ENCODE data around the gene NR2F1-AS1.

NR2F1-AS1 gene

DNA sequence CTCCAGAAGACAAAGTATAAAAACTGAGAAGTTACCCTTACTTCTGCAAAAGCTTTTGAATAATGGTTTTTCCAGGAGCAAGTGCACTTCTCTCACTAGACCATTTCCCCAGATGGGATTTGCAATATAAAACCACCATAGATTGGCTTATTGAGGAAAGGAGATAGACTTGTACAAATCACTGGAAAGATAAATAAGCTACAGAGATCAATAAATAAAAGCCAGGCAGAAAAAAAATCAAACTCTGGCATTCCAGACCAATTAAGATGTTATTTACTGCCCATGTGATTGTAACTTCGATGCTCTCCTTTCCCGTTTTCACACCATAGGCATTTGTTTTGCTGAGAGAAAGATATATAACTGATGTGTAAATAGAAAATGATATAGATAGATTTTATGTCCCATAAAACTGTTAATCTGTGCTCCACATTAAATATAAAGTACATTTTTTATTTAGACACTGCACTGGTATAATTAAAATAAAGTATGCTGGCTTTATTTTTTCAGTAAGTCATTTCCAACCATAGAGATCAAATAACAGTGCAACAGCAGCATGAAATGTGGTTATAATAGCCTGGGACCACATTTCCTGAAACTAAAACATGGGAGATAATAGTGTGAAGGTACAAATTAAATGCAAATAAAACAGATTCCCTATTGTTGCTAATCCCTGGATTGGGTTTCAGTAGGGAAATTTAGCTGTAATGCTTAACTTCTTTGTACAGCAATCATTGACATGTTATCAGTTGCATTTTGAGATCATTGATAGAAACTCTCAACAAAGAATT is 177.7 kb downstream of the NR2F1-AS1 start:
- TF ChIP-seq, protein P1, sequence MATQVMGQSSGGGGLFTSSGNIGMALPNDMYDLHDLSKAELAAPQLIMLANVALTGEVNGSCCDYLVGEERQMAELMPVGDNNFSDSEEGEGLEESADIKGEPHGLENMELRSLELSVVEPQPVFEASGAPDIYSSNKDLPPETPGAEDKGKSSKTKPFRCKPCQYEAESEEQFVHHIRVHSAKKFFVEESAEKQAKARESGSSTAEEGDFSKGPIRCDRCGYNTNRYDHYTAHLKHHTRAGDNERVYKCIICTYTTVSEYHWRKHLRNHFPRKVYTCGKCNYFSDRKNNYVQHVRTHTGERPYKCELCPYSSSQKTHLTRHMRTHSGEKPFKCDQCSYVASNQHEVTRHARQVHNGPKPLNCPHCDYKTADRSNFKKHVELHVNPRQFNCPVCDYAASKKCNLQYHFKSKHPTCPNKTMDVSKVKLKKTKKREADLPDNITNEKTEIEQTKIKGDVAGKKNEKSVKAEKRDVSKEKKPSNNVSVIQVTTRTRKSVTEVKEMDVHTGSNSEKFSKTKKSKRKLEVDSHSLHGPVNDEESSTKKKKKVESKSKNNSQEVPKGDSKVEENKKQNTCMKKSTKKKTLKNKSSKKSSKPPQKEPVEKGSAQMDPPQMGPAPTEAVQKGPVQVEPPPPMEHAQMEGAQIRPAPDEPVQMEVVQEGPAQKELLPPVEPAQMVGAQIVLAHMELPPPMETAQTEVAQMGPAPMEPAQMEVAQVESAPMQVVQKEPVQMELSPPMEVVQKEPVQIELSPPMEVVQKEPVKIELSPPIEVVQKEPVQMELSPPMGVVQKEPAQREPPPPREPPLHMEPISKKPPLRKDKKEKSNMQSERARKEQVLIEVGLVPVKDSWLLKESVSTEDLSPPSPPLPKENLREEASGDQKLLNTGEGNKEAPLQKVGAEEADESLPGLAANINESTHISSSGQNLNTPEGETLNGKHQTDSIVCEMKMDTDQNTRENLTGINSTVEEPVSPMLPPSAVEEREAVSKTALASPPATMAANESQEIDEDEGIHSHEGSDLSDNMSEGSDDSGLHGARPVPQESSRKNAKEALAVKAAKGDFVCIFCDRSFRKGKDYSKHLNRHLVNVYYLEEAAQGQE (IDR thresholded peaks at IDR 0.05; ENCODE audit: insufficient read depth in 1 of 2, low read depth in 2 of 2, low read length in 2 of 2), result no peak
- no peak for TF ChIP-seq SIN3A (IDR thresholded peaks at IDR 0.05; ENCODE audit: borderline replicate concordance, insufficient read depth, low read length)
- TF ChIP-seq FOXP2 (optimal IDR thresholded peaks at IDR 0.05; ENCODE audit: borderline replicate concordance, extremely low read depth, extremely low read length, insufficient read depth), result no peak
- TF ChIP-seq TAF1 (IDR thresholded peaks at IDR 0.05; ENCODE audit: borderline replicate concordance, insufficient read depth, low read length), result no peak
- no peak for TF ChIP-seq POLR2AphosphoS5 (IDR thresholded peaks at IDR 0.05; ENCODE audit: low read depth, low read length)

- no peak for TF ChIP-seq FOXP2 (optimal IDR thresholded peaks at IDR 0.05; ENCODE audit: borderline replicate concordance, extremely low read depth, extremely low read length, insufficient read depth)
- TF ChIP-seq SIN3A (IDR thresholded peaks at IDR 0.05; ENCODE audit: borderline replicate concordance, insufficient read depth, low read length), result no peak
- TF ChIP-seq, protein P1 (IDR thresholded peaks at IDR 0.05; ENCODE audit: insufficient read depth in 1 of 2, low read depth in 2 of 2, low read length in 2 of 2), result no peak
- no peak for TF ChIP-seq POLR2AphosphoS5 (IDR thresholded peaks at IDR 0.05; ENCODE audit: low read depth, low read length)
- no peak for TF ChIP-seq TAF1 (IDR thresholded peaks at IDR 0.05; ENCODE audit: borderline replicate concordance, insufficient read depth, low read length)
Measured at GRCh38 chr5:93402451-93402850, 178.6 kb downstream of the NR2F1-AS1 start.

DNA sequence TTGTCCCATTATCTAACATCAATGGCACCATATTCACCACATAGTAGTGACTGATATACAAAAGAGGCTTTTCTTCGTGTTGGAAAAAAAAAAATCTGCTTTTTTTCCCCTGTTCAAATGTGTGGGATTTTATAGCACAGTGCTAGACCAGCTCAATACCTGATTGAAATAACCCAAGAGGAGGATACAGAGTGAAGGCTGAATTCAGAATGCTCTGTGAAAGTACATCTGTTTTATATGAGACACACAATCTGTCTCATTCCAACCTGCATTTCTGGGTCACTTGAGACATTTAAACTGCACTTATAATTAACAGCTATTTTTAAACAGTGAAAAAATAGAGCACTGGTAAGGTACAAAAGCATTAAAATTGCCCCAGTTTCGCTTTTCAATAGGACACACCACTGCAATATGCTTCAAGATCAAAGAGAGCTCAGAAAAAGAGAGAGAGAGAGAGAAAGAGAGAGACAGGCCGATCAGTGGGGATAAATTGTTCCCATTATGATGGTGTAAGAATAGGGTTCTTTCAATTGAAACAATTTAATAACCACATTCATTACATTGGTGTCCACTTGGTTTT is 179.3 kb downstream of the NR2F1-AS1 start:
- TF ChIP-seq TAF1 (IDR thresholded peaks at IDR 0.05; ENCODE audit: borderline replicate concordance, insufficient read depth, low read length), result no peak
- no peak for TF ChIP-seq SIN3A (IDR thresholded peaks at IDR 0.05; ENCODE audit: borderline replicate concordance, insufficient read depth, low read length)
- TF ChIP-seq, protein P1 (IDR thresholded peaks at IDR 0.05; ENCODE audit: insufficient read depth in 1 of 2, low read depth in 2 of 2, low read length in 2 of 2), result no peak
- no peak for TF ChIP-seq FOXP2 (optimal IDR thresholded peaks at IDR 0.05; ENCODE audit: borderline replicate concordance, extremely low read depth, extremely low read length, insufficient read depth)
- TF ChIP-seq POLR2AphosphoS5 (IDR thresholded peaks at IDR 0.05; ENCODE audit: low read depth, low read length), result no peak

- TF ChIP-seq TAF1 (IDR thresholded peaks at IDR 0.05; ENCODE audit: borderline replicate concordance, insufficient read depth, low read length) (no peak), SIN3A (IDR thresholded peaks at IDR 0.05; ENCODE audit: borderline replicate concordance, insufficient read depth, low read length) (no peak), FOXP2 (optimal IDR thresholded peaks at IDR 0.05; ENCODE audit: borderline replicate concordance, extremely low read depth, extremely low read length, insufficient read depth) (no peak), POLR2AphosphoS5 (IDR thresholded peaks at IDR 0.05; ENCODE audit: low read depth, low read length) (no peak)
- TF ChIP-seq, protein P1 (IDR thresholded peaks at IDR 0.05; ENCODE audit: insufficient read depth in 1 of 2, low read depth in 2 of 2, low read length in 2 of 2), result no peak
Measured at GRCh38 chr5:93399675-93400074, 181.3 kb downstream of the NR2F1-AS1 start.
